Neutrophil (primary cell): ENCODE data around the gene TMSB4X.

Experiments
- H3K27ac ChIP-seq: fragments of 200-600 bp; sonication (generic); 2 replicates; pipeline ENCODE4 v1.5.1; 2016; ENCODE audit warnings: mild to moderate bottlenecking, moderate library complexity
- H3K27me3 ChIP-seq: fragments of 200-600 bp; sonication (generic); 2 replicates; pipeline ENCODE4 v1.6.0; 2016; ENCODE audit warnings: mild to moderate bottlenecking
- H3K36me3 ChIP-seq: fragments of 200-600 bp; sonication (generic); 2 replicates; pipeline ENCODE4 v1.5.1; 2017
- H3K4me1 ChIP-seq, 2 experiments: fragments of 200-600 bp in 1 of 2; sonication (generic) in 1 of 2; 1 replicate in 1 of 2; 2 replicates in 1 of 2; pipeline versions ENCODE4 v1.5.1 to v1.6.1; 2013 to 2016; ENCODE audit warnings: low read depth in 1 of 2, low read length in 1 of 2, mild to moderate bottlenecking in 1 of 2, moderate library complexity in 1 of 2; ENCODE audit not compliant: control insufficient read depth in 1 of 2, insufficient read depth in 1 of 2
- H3K4me3 ChIP-seq, 2 experiments: fragments of 200-600 bp in 1 of 2; sonication (generic) in 1 of 2; 1 replicate in 1 of 2; 2 replicates in 1 of 2; pipeline ENCODE4 v1.5.1; 2013 to 2016; ENCODE audit warnings: low read depth in 1 of 2, low read length in 1 of 2, mild to moderate bottlenecking in 1 of 2, moderate library complexity in 1 of 2
- H3K9me3 ChIP-seq: fragments of 200-600 bp; sonication (generic); 2 replicates; pipeline ENCODE4 v1.5.1; 2016
- TF ChIP-seq, protein P1 (sequence below): fragments of 200-600 bp; sonication (generic); IDR thresholded peaks from 2 replicates; pipeline ENCODE4 v1.5.1; 2016; ENCODE audit warnings: antibody characterized with exemption

Gene TMSB4X

DNA sequence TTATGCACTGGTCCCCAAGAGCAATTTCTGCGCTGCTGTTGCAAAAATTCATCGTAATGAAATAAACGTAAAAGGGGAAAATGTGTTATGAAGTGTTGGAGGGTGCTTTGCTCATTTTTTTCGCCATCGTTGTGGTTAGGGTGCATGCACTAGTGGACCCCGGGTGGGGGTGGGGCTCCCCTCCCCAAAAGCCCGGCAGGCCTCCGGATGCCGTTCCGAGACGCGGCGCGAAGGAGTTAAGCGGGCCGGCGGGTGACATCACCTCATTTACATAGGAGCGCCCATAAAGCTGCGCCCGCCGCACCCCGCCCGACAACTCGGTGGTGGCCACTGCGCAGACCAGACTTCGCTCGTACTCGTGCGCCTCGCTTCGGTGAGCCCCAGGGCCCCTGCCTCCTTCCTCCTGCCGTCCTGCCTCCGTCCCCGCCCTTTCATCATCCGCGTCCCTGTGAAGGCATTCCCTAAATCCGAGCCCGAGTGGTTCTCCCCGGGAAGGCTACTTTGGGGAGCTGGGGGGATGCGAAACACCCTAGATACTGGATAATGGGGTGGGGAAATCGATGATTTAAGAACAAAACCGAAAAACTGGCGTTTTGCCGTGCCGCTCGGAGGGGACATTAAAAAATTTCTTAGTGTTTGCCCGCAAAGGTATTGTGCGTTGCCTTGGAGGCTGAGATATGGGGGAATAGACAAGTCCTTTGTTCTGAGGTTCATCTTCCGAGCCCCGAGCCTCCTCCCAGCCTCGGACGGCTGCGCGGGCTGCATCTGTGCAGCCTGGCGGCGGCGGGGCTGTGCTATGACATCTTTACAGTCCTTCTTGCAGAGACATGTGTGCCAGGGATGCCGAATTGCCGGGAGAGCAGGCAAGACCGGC is at the start of gene TMSB4X:
Gene TMSB4X, plus strand, starts transcription at position 315 of the 874 bp plus-strand sequence.
- Histone ChIP-seq H3K9me3 (no peaks in the 10 kb centered on the region), H3K36me3 (peaks cover 15% of the 10 kb centered on the region)

DNA sequence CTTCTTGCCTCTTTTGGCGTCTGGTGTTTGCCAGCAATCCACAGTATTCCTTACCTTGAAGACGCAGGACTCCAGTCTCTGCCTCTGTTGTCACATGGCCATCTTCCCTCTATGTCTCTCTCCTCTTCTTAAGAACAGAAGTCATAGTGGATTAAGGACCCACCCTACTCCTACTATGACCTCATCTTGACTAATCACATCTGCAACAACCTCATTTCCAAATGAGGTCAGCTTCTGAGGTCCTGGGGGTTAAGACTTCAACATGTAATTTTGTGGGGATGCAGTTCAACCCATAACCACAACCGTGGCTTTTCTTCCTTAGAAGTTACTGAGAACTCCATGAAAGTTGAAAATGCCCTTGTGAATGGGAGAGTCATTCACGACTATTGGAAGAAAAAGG is 45.2 kb upstream of the TMSB4X start:
- no peaks in the 10 kb centered on the region for H3K4me1 ChIP-seq
- H3K4me3 ChIP-seq = no peak overlapping the region
- TF ChIP-seq, protein P1, sequence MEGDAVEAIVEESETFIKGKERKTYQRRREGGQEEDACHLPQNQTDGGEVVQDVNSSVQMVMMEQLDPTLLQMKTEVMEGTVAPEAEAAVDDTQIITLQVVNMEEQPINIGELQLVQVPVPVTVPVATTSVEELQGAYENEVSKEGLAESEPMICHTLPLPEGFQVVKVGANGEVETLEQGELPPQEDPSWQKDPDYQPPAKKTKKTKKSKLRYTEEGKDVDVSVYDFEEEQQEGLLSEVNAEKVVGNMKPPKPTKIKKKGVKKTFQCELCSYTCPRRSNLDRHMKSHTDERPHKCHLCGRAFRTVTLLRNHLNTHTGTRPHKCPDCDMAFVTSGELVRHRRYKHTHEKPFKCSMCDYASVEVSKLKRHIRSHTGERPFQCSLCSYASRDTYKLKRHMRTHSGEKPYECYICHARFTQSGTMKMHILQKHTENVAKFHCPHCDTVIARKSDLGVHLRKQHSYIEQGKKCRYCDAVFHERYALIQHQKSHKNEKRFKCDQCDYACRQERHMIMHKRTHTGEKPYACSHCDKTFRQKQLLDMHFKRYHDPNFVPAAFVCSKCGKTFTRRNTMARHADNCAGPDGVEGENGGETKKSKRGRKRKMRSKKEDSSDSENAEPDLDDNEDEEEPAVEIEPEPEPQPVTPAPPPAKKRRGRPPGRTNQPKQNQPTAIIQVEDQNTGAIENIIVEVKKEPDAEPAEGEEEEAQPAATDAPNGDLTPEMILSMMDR = no peak
- no peaks in the 10 kb centered on the region for H3K27me3 ChIP-seq
- no peaks in the 10 kb centered on the region for H3K36me3 ChIP-seq
- H3K27ac ChIP-seq = no peak overlapping the region
- no peaks in the 10 kb centered on the region for H3K9me3 ChIP-seq

More for the DNA sequence above, at the start of gene TMSB4X:
- H3K27me3 ChIP-seq = no peaks in the 10 kb centered on the region
- TF ChIP-seq, protein P1 = no peak
- peak within 1 kb of the TSS; percentile 99 for H3K27ac ChIP-seq
- peaks cover 44 to 73% of the 10 kb centered on the region in 2 experiments for H3K4me1 ChIP-seq
- H3K4me3 ChIP-seq = peak within 1 kb of the TSS; percentile 78 to 89

DNA sequence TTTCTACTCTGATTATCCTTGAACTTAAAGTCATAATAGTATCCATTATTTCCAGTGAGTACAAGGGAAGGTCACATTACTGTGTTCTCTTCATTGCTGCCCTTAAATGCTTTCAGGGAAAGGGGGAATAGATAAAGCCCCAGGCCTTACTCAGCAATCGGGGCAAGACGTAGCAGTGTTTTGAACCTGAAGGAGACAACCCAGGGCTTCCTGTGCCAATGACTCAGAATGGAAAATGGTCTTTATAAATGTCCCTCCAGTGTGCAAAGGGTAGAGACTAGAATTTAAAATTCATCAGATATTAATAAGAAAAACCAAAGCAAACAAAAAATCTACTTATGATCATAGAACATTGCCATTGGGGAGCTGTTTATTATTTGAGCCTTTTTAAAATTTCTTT is 44.8 kb upstream of the TMSB4X start:
- TF ChIP-seq, protein P1 = no peak
- no peaks in the 10 kb centered on the region for H3K4me1 ChIP-seq
- H3K4me3 ChIP-seq = no peak overlapping the region
- no peaks in the 10 kb centered on the region for H3K27me3 ChIP-seq
- H3K27ac ChIP-seq = no peak overlapping the region
- H3K9me3 ChIP-seq = no peaks in the 10 kb centered on the region
- no peaks in the 10 kb centered on the region for H3K36me3 ChIP-seq

DNA sequence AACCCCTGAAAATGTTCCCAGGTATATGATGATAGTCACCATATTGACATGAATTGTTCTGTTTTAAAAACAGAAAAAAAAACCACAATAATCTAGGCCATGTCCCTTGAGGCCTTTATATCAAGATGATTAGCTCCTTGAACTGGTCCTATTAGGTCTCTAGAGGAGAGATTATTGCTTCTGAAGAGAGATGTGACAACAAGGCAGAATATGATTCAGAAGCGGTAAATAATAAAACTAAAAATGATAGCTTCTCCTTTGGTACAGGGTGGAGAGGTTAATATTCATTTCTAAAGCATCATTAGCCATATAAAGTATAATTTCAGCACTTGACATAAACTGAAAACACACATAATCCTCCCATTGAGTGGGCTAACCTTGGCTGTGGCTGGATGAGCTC is 42.7 kb upstream of the TMSB4X start:
- Histone ChIP-seq H3K27me3 (no peaks in the 10 kb centered on the region), H3K4me1 (no peaks in the 10 kb centered on the region), H3K4me3 (no peak overlapping the region), H3K27ac (no peak overlapping the region), H3K9me3 (no peaks in the 10 kb centered on the region), H3K36me3 (no peaks in the 10 kb centered on the region)
- TF ChIP-seq, protein P1 = no peak

DNA sequence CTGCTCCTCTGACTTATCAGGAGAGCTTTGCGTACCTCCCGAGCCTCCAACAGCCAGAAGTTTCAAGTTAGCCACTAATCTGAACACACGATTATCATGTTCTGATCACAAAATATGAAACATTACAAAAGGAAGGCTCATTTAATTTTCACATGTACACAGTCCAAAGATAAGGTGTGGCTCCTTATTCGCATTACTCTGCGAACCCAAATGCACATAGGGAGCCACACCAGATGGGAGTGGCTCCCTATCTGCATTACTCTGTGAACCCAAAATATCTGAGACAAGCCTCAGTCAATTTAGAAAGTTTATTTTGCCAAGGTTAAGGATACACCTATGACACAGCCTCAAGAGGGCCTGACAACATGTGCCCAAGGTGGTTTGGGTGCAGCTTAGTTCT is 40.1 kb upstream of the TMSB4X start:
- H3K36me3 ChIP-seq = no peaks in the 10 kb centered on the region
- no peaks in the 10 kb centered on the region for H3K27me3 ChIP-seq
- no peaks in the 10 kb centered on the region for H3K4me1 ChIP-seq
- TF ChIP-seq, protein P1 = no peak
- H3K9me3 ChIP-seq = no peaks in the 10 kb centered on the region
- H3K4me3 ChIP-seq = no peak overlapping the region
- no peak overlapping the region for H3K27ac ChIP-seq
